Lung (tissue), 12 donors: ENCODE measurements around the gene CENPO. TPM values are rescaled to one million over a fixed set of nuclear protein-coding genes. Genes with fewer than 3 reads are reported as not detected.
A peak's percentile ranks its signal among the peaks of the same experiment; 100 is the strongest.

Source experiments
- ATAC-seq: fragments of 200-7000 bp; cut with Tn5 transposase; one replicate; pipeline ENCODE4 v1.9.1; 2020; ENCODE audit warnings: moderate number of reproducible peaks; ENCODE audit not compliant: insufficient read depth, low FRiP score
- DNase-seq, 3 donors: peaks; one replicate each; pipeline ENCODE4 v3.0.0-alpha.2; 2013 to 2017
- H3K27ac ChIP-seq, 2 donors: one replicate each; pipeline ENCODE4 v1.5.1; 2013; ENCODE audit warnings: mild to moderate bottlenecking in 2 of 2, moderate library complexity in 2 of 2, control low read depth in 1 of 2, inconsistent platforms in 1 of 2, low read depth in 1 of 2, low read length in 1 of 2
- H3K27me3 ChIP-seq, 3 donors: one replicate each; pipeline ENCODE4 v1.5.1; 2013; ENCODE audit warnings: low read length in 2 of 3; ENCODE audit not compliant: control insufficient read depth in 3 of 3, insufficient read depth in 3 of 3
- H3K36me3 ChIP-seq, 4 donors: one replicate each; pipeline ENCODE4 v1.5.1; 2013; ENCODE audit warnings: low read length in 4 of 4, mild to moderate bottlenecking in 1 of 4, moderate library complexity in 1 of 4; ENCODE audit not compliant: control insufficient read depth in 4 of 4, insufficient read depth in 4 of 4
- H3K4me1 ChIP-seq, 5 donors: one replicate each; pipeline ENCODE4 v1.5.1; 2013; ENCODE audit warnings: low read length in 5 of 5, mild to moderate bottlenecking in 2 of 5, moderate library complexity in 1 of 5; ENCODE audit not compliant: control insufficient read depth in 5 of 5, insufficient read depth in 5 of 5
- H3K4me3 ChIP-seq: one replicate; pipeline ENCODE4 v1.5.1; 2013; ENCODE audit warnings: mild to moderate bottlenecking, control low read depth, moderate library complexity
- H3K9ac ChIP-seq, 2 donors: one replicate each; pipeline ENCODE4 v1.5.1; 2013; ENCODE audit warnings: low read length in 2 of 2, control low read depth in 1 of 2; ENCODE audit not compliant: insufficient read depth in 1 of 2
- H3K9me3 ChIP-seq, 4 donors: one replicate each; pipeline ENCODE4 v1.5.1; 2013; ENCODE audit warnings: low read length in 3 of 4, mild to moderate bottlenecking in 1 of 4, moderate library complexity in 1 of 4; ENCODE audit not compliant: control insufficient read depth in 4 of 4, insufficient read depth in 3 of 4
- WGBS, 2 donors: extraction: QIAGEN DNeasy Blood & Tissue Kit; methylation state at CpG; one replicate each; pipeline ENCODE4 v1.1.7; 2013; 5-methylcytosine and 5-hydroxymethylcytosine counted together
- polyA plus RNA-seq, 2 donors: library from polyadenylated mRNA; stranded (reverse); fragments of 200-250 nt; gene quantifications; one replicate each; pipeline ENCODE4 v1.2.1, GENCODE V29; 2013
- total RNA-seq, 2 donors: library from RNA; depleted of rRNA in 1 of 2; stranded (reverse); fragments of >200 nt in 1 of 2; gene quantifications; one replicate each; pipeline ENCODE4 v1.2.1, GENCODE V29; 2014 to 2021
- TF ChIP-seq, protein P1 (sequence below): IDR thresholded peaks from 2 replicates; pipeline ENCODE4 v1.5.1; 2012; ENCODE audit warnings: mild to moderate bottlenecking; ENCODE audit errors: control extremely low read depth, extremely low read depth
- donor health status: control.
- donor health status: control.
- donor health status: Bipolar disorder and iron deficiency.
- donor health status: healthy.
- donor health status: DM: yes; HTN: yes; CAD: no.

The CENPO gene
- total and polyA plus RNA-seq, 4 donors: 3.5 to 9.6 (median 5.9) TPM

- Histone ChIP-seq H3K4me1 (peaks cover 0 to 14% (median 4%) of the 10 kb centered on the region in 5 donors), H3K27me3 (no peaks in the 10 kb centered on the region), H3K36me3 (peaks cover 0 to 2% (median 0%) of the 10 kb centered on the region in 4 donors), H3K4me3 (no peak overlapping the region), H3K27ac (peak overlapping the region in 1 of 2 donors; percentile 20), H3K9me3 (no peaks in the 10 kb centered on the region), H3K9ac (no peak overlapping the region)
- 90 to 93% methylated on average over 16 of the region's 16 CpGs for WGBS, 2 donors
- DNase-seq (no peak), ATAC-seq (no peak)
- TF ChIP-seq, protein P1, sequence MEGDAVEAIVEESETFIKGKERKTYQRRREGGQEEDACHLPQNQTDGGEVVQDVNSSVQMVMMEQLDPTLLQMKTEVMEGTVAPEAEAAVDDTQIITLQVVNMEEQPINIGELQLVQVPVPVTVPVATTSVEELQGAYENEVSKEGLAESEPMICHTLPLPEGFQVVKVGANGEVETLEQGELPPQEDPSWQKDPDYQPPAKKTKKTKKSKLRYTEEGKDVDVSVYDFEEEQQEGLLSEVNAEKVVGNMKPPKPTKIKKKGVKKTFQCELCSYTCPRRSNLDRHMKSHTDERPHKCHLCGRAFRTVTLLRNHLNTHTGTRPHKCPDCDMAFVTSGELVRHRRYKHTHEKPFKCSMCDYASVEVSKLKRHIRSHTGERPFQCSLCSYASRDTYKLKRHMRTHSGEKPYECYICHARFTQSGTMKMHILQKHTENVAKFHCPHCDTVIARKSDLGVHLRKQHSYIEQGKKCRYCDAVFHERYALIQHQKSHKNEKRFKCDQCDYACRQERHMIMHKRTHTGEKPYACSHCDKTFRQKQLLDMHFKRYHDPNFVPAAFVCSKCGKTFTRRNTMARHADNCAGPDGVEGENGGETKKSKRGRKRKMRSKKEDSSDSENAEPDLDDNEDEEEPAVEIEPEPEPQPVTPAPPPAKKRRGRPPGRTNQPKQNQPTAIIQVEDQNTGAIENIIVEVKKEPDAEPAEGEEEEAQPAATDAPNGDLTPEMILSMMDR: no peak
Observed at GRCh38 chr2:24870891-24871705, 77.9 kb downstream of the CENPO start.

DNA sequence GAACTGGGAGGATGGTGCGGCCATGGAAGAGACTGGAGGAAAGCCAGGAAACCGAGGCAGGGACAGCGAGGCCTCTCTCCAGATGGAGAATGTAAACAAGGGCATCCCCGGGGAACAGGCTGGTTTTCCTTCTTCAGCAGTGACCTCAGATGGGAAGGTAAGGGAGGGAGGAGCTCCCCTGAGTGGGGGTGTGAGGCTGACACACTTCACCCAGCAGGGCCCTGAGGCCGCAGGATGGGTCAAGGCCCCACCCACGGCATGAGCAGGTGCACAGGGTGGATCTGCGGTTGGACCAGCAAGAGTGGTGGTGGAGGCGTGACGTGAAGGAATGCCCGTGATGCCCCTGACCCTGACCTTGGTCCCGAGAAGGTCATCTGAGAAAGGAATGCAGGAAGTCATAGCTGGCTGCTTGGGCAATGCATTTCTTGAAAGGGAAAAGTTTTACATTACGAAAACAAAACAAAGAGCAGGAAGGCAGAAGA lies 78.7 kb downstream of the CENPO start:
- H3K9me3 ChIP-seq: no peaks in the 10 kb centered on the region
- no peak overlapping the region for H3K9ac ChIP-seq
- H3K27ac ChIP-seq: no peak overlapping the region
- peaks cover 0 to 2% (median 0%) of the 10 kb centered on the region in 4 donors for H3K36me3 ChIP-seq
- H3K27me3 ChIP-seq: no peaks in the 10 kb centered on the region
- DNase-seq (peak; percentile 28 to 49 (median 32)), ATAC-seq (no peak)
- H3K4me1 ChIP-seq: peaks cover 0 to 14% (median 4%) of the 10 kb centered on the region in 5 donors
- H3K4me3 ChIP-seq: no peak overlapping the region
- WGBS, 2 donors: 54 to 60% methylated on average over 12 of the region's 12 CpGs
- TF ChIP-seq, protein P1: no peak

Other genes starting within 250 kb of the CENPO start
- gene PTRHD1, start within 50 bp of the CENPO start, total RNA-seq: 10 to 100 TPM; 32.1 to 32.5 TPM
- 10 to 100 TPM; 22.3 to 39.2 TPM for gene PTRHD1, start within 50 bp of the CENPO start, polyA plus RNA-seq
- gene ADCY3, start 126.8 kb downstream of the CENPO start, total RNA-seq: 10 to 100 TPM; 44.5 to 47.1 TPM
- gene ADCY3, start 126.8 kb downstream of the CENPO start, polyA plus RNA-seq: 10 to 100 TPM; 27.9 to 74.8 TPM
- 10 to 100 TPM in 1 of 2 donors, 1 to 10 TPM in 1; 6.7 to 13.9 TPM for gene DNAJC27, start 178.5 kb downstream of the CENPO start, total RNA-seq
- 1 to 10 TPM; 1.7 to 2.5 TPM for gene DNAJC27, start 178.5 kb downstream of the CENPO start, polyA plus RNA-seq
- gene EFR3B, start 248.7 kb downstream of the CENPO start, total RNA-seq: 1 to 10 TPM; 5.6 to 6.1 TPM
- gene EFR3B, start 248.7 kb downstream of the CENPO start, polyA plus RNA-seq: 1 to 10 TPM in 1 of 2 donors, under 1 TPM in 1; 0.68 to 1.7 TPM